ENCODE data around the gene CFAP46.

- TF ChIP-seq CTCF (IDR thresholded peaks at IDR 0.05) (no peak), EZH2 (IDR thresholded peaks at IDR 0.05; ENCODE audit: borderline replicate concordance, insufficient read depth, low read depth, low read length, poor library complexity, severe bottlenecking) (no peak)
Measured at GRCh38 chr10:132919374-132920100, 22.8 kb downstream of the CFAP46 start.
